Measurements from ENCODE around the gene KHDRBS2. TPM values are rescaled to one million over a fixed set of nuclear protein-coding genes. Genes with fewer than 3 reads are reported as not detected.

Gene KHDRBS2
- total RNA-seq: not detected in 2 replicates

DNA sequence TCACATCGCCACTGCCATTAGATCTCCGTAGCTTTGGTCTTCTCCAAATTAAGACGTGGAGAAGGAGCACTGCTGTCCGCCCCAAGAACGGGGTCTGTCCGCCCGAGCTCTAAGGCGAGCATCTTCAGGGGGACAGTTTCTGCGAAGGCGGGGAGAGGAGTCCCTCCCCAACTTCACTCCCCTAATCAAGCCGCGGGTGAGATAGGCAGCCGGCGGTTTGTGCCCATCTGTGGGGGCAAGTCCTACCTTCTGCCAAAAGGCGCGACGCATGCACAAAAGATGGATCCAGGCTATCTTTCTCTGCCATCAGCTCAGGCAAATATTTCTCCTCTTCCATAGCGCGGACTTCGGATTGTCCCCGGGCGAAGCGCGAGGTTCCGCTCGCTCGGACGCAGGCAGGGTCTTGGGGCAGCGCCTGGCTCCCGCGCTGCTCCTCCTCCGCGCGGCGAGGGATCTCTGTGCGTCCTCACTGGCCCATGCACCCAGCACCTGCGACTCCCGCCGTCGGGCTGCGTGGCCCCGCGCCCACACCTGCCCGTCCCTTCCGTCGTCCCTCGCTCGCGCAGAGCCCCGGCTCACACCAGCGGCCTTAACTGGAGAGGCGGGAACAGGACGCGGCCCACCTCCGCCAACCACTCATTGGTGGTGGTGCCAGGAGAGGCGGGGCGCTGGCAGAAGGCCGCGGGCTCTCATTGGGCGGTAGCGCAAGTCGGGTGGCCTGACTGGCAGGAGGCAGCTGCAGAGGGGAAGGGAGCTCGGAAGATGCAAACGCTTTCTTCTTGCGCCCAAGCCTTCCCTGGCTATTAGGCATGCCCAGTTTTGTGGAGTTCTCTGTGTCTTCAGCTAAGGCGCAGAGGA lies at the start of gene KHDRBS2:
Gene KHDRBS2, minus strand, starts transcription at position 614 of the 858 bp plus-strand sequence.

All from mesangial cell (primary cell).